DMS53 treated with DMSO at 0.1 percent for 48 hours (cell line): Measurements from ENCODE around the gene ZNF423.

Source experiments
- DNase-seq: peaks from one replicate; lab custom pipeline; 2025; ENCODE audit not compliant: unreplicated experiment; lab: John Stamatoyannopoulos, UW

Gene ZNF423

DNA sequence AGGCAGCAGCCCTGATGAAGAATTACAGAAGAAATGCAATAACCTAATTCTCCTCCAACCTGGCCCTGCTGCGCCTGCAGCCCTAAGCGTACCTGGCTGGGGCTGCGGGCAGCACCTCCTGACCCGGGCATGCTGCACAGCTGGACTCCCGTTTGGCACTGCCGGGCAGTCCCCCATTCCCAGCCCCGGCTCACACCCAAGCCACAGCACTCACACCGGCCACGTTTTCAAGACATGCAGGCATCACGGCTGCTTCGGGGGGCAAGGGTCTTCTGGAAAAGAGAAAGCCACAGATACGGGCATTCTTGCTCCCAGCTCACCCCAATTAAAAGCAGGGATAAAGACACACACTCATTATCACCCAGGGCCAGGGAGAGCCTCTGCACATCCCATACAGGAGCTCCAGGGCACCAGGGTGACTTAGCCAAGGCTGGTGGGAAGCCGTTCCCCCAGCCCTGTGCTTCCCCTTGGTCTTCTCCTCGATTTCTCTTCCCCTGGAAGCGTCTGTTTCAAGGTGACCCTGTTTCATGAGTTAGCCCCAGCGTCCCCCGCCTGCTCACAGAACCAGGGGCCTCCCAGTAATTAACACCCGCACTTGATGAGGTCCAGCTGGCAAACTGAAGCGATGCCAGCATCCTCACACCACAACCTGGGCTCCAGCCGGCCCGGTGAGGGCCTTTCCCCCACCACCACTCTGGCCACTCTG, 265.6 kb downstream of the ZNF423 start:
- no peak for DNase-seq

DNA sequence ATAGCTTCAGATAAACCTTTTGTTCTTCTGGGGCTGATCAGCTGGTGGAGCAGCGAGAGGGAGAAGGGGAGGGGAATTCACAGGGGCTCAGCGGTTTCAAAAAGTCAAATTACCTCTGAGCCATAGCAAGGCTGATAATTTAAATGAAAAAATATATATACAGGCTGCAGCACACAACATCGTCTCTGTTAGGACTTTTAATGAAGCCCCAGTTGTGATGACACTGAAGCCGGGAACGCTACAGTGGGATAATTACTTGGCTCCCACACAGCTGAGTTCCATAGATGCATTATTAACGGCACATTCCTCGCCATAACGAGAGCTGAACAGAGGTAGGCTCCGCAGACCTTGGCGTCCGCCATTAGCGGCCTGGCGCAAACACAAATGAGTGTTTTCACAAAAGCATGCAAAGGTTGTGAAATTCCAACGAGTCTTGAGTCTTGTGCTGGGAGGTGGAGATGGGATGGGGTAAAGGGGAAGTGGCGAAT, 266.3 kb downstream of the ZNF423 start:
- no peak for DNase-seq

DNA sequence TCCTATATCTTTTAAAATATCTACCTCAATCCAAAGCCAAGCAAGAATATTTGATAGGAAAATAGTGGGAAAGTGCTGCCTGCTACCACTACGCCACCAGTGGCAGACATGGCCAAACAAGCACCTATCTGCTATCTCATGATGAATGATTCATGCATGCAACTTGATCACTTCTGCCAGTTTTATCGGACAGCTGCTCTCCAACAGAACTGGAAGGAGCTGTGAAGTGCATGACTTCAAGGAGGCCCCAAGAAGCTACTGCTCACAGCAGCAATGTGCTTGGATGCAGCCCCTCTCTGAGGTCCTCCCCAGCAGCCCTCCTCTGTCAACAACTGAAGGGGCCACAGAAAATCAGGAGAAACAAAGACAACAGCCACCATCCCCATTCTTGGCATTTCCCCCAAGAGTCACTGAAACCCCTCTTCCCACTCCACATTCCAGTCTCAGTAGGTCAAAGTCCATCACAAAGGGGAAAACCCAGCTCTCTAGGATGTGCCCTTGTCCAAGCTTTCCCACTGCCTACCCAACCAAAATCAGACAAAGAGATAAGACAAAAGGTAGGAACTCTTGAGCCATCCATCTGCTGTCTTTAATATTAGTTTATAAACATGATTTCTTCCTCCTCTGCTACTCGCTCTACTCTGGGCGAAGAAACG, 267.1 kb downstream of the ZNF423 start:
- DNase-seq, result no peak

DNA sequence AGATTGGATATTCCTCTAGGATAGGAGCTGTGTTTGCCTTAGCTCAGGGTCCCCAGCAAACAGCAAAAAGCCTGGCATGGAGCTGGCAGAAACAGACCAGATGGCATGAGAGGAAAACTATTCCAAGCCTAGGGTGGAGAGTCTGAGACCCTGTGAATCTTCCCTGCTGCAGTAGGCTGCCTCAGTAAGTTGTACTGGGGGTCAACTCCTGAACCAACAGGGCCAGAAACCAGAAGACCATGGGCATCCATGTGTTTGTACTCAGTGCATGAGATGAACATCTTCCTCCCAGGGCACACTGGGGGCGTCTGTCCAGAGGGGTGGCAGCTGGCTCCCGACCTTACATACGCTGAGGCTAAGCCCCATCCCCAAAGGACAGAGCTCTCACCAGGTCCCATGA, 267.9 kb downstream of the ZNF423 start:
- DNase-seq, result no peak

DNA sequence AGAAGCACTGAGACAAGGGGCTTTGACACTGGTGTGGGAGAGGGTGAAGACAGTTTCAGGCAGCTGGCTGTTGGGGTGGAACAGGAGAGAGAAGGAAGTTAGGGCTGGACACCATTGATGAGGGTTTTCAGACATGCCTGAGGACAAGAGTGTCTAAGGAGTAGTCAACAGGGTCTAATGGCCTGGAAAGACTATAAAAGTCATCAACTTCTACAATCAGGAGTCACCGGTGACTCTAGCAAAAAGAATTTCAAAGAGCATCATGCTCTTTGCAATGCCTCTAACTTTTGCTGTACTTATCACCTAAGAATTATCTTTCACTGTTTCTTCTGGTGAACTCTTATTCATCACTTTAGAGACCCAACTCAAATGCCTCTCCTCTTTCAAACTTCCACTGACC, 268.4 kb downstream of the ZNF423 start:
- DNase-seq, result no peak

DNA sequence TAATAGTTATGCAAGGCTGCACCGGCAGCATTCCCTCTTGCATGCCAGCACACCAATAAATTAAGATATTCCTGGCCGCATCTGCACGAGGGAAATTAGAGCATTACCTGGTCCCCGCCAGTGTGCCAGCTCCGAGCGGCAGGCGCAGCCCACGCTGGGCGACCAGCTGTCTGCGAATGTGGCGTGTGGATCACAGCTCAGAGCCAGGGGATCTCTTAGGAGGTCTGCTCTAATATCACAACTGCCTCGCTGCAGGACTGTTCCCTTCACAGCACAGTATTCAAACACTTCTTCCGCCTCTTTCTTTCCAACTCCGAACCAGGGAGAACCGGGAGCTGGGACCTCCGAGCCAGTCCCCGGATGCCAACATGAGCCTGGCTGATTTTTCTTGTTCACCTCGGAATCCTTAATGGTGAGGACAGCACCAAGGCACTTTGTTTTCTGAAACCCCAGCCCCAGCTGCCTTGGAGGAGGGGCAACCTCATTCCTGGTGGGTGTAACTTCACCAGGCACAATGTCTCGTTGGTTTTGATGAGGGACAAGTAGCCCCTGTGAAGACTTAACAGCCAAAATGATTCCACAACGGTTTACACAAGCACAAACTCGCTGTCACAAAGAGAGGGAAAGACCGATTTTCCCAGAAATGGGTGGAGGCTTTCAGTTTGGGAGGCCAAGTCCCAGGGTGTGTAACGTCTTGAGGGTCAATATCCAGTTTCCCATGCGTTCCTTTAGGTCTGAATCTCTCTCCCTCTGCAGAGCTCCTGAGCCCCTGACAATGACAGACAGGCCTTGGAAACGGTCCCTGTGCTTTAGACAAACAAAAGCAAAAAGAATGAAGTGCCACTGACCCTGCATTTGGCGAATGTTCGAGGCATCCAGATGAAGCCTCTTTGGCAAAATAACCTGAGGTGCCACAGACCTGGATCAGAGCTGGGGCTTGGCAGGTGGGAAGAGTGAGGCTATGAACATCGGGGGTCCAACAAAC, 269.2 kb downstream of the ZNF423 start:
- no peak for DNase-seq

DNA sequence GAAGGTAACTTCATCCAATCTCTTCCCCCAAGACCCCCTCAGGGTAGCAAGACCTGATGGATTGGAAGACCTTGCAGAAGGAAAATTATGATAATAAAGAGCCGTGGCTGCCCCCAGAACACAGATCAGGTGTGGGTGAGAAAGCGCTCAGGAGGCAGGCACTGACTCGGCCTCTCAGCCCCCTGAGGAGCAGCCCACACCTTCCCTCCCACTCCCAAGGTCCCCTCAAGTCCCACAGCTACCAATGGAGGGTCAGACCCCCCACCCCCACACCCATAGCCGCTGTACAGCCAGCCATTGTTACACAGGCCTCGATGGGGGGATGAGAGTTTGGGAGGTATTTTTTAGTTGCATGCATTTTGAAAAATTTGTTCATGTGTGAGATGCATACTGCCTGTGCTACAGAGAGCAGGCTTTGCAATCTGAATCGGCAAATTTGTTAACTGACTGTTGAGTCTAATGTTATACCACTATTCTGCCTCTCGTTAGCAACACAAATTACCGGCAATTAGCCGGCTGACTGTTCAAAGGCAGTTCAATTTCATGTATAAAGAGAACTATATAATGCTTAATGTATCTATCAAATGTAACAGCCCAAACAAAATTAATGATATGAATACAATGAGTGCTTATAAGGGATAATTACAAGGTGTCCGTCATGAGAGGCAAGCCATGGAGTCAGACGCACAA, 270.6 kb downstream of the ZNF423 start:
- DNase-seq, result no peak

DNA sequence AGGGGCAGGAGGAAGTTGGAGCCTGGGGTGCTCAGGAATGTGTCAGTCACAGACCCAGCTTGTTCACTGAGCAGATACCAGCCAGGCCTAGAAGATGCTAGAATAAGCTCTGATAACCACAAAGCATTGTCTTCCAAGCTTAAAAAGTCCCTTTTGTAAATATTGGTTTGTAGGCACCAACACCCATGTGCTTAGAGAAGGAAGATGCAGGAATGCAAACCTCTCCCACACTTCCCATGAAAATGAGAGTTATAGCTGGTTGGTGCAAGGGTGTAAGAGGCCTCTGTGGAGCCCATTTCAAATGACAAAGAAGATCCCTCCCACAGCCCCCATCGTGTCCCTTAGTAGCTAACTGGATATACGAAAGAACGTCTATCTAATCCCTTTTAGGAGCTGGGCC, 272.0 kb downstream of the ZNF423 start:
- no peak for DNase-seq

DNA sequence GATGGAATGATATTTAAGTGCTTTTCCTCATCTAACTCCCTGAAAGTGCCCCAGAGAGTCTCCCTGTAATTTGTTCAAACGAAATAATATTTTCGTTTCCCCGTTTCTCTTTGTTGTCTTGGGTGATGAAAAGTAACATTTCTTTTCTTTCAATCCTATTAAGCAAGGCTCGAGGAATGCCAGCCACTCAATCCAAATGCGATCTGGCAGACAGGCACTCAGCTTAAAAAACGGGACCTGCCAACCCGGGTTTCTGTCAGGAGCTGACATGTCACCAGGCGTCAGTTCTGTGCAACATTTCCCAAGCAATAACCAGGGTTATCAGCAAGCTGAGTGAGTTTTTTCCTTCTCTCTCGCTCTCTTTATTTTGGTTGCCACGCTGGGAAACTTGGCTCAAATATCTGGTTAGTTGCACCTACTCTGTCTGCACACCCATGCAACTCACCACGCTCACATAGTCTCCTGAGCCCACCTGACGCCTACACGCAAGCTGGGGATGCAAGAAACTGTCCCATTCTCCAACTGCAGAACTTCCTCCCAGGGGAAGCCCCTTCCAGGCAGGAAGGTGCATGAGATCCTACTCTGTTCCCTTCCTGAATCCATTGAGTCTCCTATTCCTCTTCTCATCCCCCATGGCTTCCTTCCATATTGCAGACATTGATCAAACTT, 274.1 kb downstream of the ZNF423 start:
- DNase-seq, result no peak

DNA sequence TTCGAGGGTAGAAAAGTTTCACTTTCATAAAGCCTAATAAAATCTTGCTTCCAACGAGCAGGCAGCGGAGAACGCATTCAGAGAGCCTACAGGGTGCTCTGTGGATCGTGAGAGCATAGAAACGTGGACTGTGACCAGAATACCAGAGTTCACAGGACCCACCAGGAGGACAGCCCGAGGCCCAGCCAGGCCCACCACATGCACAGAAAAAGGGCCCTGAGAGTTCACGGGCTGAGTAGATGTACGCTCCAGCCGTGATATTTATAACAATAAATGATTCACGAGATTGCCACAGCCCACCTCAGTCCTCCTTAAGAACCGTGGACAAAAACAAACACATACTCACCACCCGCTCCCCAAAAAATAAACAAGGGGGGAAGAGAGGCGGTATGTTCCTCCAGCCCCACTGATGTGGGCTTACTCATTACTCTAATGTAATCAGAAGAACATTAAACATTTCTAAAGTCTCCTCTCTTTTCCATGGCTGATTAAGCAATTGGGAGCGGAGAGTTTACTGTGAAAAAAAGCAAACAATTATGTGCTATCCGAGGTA, 275.1 kb downstream of the ZNF423 start:
- DNase-seq, result no peak

DNA sequence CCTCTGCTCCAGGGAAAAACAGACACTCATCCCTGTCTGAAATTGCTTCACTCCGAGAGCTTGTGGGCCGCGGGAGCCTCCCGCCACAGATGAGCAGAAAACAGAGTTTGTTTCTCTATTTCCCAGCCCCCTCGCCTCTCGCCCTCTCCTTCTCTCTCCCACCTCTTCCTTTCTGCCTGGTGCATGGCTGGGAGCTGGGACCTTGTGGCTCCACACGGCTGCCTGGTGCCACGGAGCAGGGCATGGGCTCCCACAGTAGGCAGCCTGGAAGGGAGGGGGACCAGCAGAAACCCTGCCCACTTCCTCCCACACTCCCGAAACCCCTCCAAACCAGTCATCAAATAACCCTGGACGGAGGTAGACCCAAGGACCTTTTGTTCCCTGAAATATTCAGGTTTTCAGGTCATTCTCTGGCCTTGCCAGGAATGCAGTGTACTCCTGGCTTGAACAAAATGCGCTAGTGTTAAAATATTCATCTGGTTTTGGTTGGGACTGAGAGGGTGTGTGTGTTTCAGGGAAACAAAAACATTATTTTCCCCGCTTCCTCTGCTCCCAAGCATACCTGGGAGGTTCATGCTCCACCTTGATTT, 277.4 kb downstream of the ZNF423 start:
- no peak for DNase-seq

DNA sequence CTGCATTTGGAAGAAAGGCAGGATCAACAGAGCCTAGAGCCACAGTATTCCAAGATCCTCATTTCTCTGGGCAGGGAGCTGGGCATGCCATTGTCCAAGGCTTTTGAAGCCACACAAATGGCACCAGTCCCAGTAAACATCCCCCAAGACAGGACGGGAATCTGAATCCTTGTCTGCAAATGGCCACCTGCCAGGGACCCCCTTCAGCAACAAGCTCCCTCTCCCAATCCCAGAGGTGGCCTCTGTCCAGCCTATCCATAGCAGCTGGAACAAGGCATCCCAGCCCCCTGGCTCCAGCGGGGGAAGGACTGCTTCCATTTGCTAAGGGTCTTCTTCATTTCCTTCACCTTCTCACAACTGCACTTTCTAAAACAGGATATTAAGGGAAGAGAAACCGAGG, 277.9 kb downstream of the ZNF423 start:
- no peak for DNase-seq

DNA sequence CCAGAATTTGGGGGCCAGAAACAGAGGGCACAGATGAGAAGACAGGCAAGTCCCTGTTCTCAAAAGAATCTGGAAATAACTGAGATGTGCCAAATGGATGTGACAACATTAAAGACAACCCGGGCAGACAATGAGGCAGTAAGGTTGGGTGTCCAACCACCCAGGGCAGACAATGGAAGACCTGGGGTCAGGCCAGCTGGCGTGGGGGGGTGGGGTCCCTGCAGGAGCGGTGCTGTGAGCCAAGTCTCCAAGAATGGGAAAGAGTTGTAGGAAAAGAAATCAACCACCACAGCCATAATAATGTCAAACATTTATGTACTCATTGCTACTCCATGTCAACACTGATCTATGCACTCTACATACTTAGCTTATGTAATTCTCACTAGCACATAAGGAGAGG, 279.0 kb downstream of the ZNF423 start:
- DNase-seq, result no peak

DNA sequence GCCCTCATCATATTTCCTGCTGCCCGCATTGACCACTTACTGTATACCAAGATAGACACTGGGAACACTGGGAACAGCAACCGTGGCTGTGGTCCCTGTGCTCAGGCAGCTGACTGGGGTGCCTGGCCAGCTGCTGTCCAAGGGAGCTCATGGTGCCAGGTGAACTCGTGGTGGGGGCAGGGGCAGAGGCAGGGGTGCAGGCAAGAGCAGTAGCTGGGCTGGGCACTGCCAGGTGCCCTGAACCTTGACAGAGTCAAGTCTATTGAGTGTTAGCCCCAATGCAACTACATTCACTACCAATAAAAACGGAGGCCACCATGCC, 279.8 kb downstream of the ZNF423 start:
- DNase-seq, result no peak

DNA sequence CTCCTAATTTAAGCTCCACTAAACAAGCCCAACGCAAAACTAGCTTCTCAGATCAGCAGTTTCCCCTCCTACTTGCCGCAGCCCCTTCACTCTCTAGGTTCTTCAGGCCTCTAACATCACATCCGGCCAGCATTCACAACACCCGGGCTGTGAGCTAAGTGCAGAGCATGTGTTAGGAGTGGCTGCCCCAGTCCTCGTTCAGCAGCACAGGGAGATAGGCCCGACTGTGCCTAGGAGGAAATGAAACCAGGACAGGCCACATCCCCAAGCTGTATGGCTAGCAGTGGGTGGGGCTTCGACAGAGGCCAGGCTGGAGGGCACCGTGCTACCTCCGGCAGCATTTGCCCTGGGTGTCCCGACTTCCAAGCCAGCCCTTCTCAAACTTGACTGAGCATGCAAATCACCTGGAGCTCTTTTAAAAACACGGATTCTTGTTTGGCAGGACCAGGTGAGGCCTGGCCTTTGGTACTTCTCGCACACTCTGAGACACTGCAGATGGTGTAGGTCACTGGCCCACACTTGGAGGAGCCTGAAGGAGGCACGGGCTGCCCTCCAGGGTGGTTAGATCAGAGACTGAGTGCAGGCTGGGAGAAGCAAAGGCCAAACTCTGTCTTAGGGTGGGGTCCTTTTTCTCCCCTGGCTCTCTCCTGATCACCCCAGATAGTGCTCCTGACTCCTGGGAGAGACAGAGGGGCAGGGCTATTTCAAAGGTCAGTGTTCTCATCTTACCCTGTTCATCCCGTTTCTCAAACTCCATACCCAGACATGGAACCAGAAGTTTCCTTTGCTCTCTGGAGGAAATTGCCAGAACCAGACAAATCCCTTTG, 280.4 kb downstream of the ZNF423 start:
- DNase-seq, result no peak

DNA sequence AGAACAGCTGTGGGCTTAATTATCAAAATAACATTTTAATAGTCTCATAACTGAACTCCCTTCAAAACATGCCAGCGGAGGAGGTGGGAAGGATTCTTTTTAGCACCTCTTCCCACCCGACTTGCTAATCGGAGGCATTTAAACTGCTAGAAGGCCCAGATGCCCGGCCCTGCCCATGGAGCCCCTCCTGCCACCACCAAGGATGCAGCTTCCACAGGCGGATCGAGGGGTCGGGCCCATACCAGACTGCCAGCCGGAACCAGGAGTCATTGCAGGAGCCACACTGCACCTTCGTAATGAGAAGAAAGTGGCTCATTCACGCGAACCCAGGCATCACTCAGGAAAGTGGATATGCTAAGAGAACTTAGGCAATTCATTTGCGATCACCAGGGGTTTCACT, 281.1 kb downstream of the ZNF423 start:
- DNase-seq, result no peak

DNA sequence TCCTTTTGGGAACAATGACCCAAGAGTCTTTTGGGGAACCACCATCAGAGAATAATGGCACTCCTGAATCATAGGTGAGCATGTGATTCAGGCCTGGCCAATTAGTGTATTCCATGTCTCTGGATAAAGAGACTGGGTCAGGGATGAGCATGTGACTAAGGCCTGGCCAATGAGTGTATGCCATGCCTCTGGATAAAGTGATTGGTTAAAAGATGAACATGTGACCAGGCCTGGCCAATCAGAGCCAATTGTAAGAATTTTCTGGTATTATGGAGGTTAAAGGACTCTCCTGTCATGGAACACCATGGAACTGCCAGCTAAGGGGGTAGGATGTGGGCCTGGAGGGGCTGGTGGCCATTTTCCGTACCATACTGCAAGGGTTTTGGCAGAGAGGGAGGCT, 288.0 kb downstream of the ZNF423 start:
- no peak for DNase-seq

DNA sequence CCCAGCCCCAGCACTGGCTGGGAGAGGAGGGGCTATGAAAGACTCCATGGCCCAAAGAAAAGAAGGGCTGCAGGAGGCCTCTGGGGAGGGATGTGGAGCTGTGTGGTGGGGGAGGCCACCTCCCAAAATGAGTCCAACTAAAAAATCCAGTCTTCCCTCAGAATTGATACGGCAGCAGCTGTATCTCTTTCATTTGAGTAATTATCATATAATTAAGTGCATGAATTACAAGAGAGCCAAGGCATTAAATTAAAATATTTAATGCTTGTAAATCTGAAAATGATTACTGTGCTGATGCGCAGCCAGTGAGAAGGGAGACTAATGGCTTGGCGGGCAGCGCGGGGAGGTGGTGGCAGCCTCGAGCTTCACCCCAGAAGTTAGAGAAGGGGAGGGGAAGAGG, 289.5 kb downstream of the ZNF423 start:
- DNase-seq, result no peak
